Measurements from ENCODE around the gene PTPRN2.
"Not testable (repeated sequence)": the region's sequence is repeated elsewhere in the genome, so short reads cannot be mapped to it uniquely, and the experiment has no call there.

The PTPRN2 gene

GRCh38 chr7:158343936-158344455, 243.6 kb downstream of the PTPRN2 start:
- Histone ChIP-seq H3K14ac (ENCODE audit: low read length) (no peak overlapping the region), H3K36me3 (replicated peaks in 1 of 2; ENCODE audit: control insufficient read depth in 2 of 2, insufficient read depth in 2 of 2, low read length in 2 of 2) (no peaks in the 10 kb centered on the region), H2AFZ (ENCODE audit: low read length) (no peak overlapping the region), H3K79me1 (ENCODE audit: low read depth, low read length) (no peaks in the 10 kb centered on the region), H2BK5ac (ENCODE audit: low read length) (no peak overlapping the region), H3K9me3 (replicated peaks in 1 of 2; ENCODE audit: control insufficient read depth in 2 of 2, insufficient read depth in 1 of 2, low read depth in 1 of 2, low read length in 2 of 2) (peaks cover 3 to 4% of the 10 kb centered on the region in 2 donors), H3K23ac (ENCODE audit: low read depth, low read length, poor library complexity) (no peak overlapping the region), H2BK15ac (ENCODE audit: low read length) (no peak overlapping the region), H3K27ac (replicated peaks; ENCODE audit: low read length) (no peak overlapping the region), H3K27me3 (ENCODE audit: control insufficient read depth in 3 of 3, insufficient read depth in 3 of 3, low read depth in 1 of 3, low read length in 3 of 3) (no peaks in the 10 kb centered on the region), H2AK5ac (ENCODE audit: low read depth, low read length) (no peak overlapping the region), H2BK12ac (ENCODE audit: low read length) (no peak overlapping the region), H3K18ac (ENCODE audit: low read length) (no peak overlapping the region), H2BK120ac (ENCODE audit: low read depth, low read length) (no peak overlapping the region), H3K4me2 (ENCODE audit: insufficient read depth, low read length, poor library complexity, severe bottlenecking) (no peak overlapping the region), H4K91ac (ENCODE audit: low read depth, low read length, poor library complexity) (no peak overlapping the region), H3K4me3 (ENCODE audit: low read length in 2 of 2) (no peak overlapping the region), H3K4me1 (ENCODE audit: control insufficient read depth in 2 of 2, insufficient read depth in 1 of 2, low read depth in 1 of 2, low read length in 2 of 2) (no peaks in the 10 kb centered on the region), H4K8ac (ENCODE audit: low read depth, low read length) (no peak overlapping the region), H3K9ac (ENCODE audit: low read depth, low read length, poor library complexity) (no peak overlapping the region), H3K4ac (ENCODE audit: low read length) (no peak overlapping the region)
- DNase-seq (ENCODE audit: low spot score) = no peak
- WGBS, 2 donors (ENCODE audit: extremely low coverage in 2 of 2, insufficient read length in 2 of 2, insufficient replicate concordance in 1 of 2) = no CpG with 5 or more reads among the region's 10 CpGs

GRCh38 chr7:158343526-158343925, 244.1 kb downstream of the PTPRN2 start:
- Histone ChIP-seq H3K36me3 (replicated peaks in 1 of 2; ENCODE audit: control insufficient read depth in 2 of 2, insufficient read depth in 2 of 2, low read length in 2 of 2) (no peaks in the 10 kb centered on the region), H2AK5ac (ENCODE audit: low read depth, low read length) (no peak overlapping the region), H3K9me3 (replicated peaks in 1 of 2; ENCODE audit: control insufficient read depth in 2 of 2, insufficient read depth in 1 of 2, low read depth in 1 of 2, low read length in 2 of 2) (peaks cover 3 to 4% of the 10 kb centered on the region in 2 donors), H3K4me3 (ENCODE audit: low read length in 2 of 2) (no peak overlapping the region), H2BK120ac (ENCODE audit: low read depth, low read length) (no peak overlapping the region), H3K79me1 (ENCODE audit: low read depth, low read length) (no peaks in the 10 kb centered on the region), H3K27ac (replicated peaks; ENCODE audit: low read length) (no peak overlapping the region), H3K9ac (ENCODE audit: low read depth, low read length, poor library complexity) (no peak overlapping the region), H3K18ac (ENCODE audit: low read length) (no peak overlapping the region), H3K4me2 (ENCODE audit: insufficient read depth, low read length, poor library complexity, severe bottlenecking) (no peak overlapping the region), H4K8ac (ENCODE audit: low read depth, low read length) (no peak overlapping the region), H4K91ac (ENCODE audit: low read depth, low read length, poor library complexity) (no peak overlapping the region), H2BK5ac (ENCODE audit: low read length) (no peak overlapping the region), H3K23ac (ENCODE audit: low read depth, low read length, poor library complexity) (no peak overlapping the region), H2BK15ac (ENCODE audit: low read length) (no peak overlapping the region), H3K4ac (ENCODE audit: low read length) (no peak overlapping the region), H2BK12ac (ENCODE audit: low read length) (no peak overlapping the region), H3K14ac (ENCODE audit: low read length) (peak overlapping the region; percentile 31), H3K27me3 (ENCODE audit: control insufficient read depth in 3 of 3, insufficient read depth in 3 of 3, low read depth in 1 of 3, low read length in 3 of 3) (no peaks in the 10 kb centered on the region), H2AFZ (ENCODE audit: low read length) (no peak overlapping the region), H3K4me1 (ENCODE audit: control insufficient read depth in 2 of 2, insufficient read depth in 1 of 2, low read depth in 1 of 2, low read length in 2 of 2) (no peaks in the 10 kb centered on the region)
- DNase-seq (ENCODE audit: low spot score) = no peak
- no CpG with 5 or more reads among the region's 20 CpGs for WGBS, 2 donors (ENCODE audit: extremely low coverage in 2 of 2, insufficient read length in 2 of 2, insufficient replicate concordance in 1 of 2)

GRCh38 chr7:158341097-158341496, 246.5 kb downstream of the PTPRN2 start:
- not testable (repeated sequence) for H3K36me3 ChIP-seq (replicated peaks in 1 of 2; ENCODE audit: control insufficient read depth in 2 of 2, insufficient read depth in 2 of 2, low read length in 2 of 2); H3K27ac ChIP-seq (replicated peaks; ENCODE audit: low read length); H2AFZ ChIP-seq (ENCODE audit: low read length); H2BK5ac ChIP-seq (ENCODE audit: low read length); H3K4me2 ChIP-seq (ENCODE audit: insufficient read depth, low read length, poor library complexity, severe bottlenecking); H4K8ac ChIP-seq (ENCODE audit: low read depth, low read length); H2BK12ac ChIP-seq (ENCODE audit: low read length); H3K9ac ChIP-seq (ENCODE audit: low read depth, low read length, poor library complexity); H3K18ac ChIP-seq (ENCODE audit: low read length); H3K79me1 ChIP-seq (ENCODE audit: low read depth, low read length); H3K4ac ChIP-seq (ENCODE audit: low read length); H2BK15ac ChIP-seq (ENCODE audit: low read length); H2BK120ac ChIP-seq (ENCODE audit: low read depth, low read length); H3K27me3 ChIP-seq (ENCODE audit: control insufficient read depth in 3 of 3, insufficient read depth in 3 of 3, low read depth in 1 of 3, low read length in 3 of 3); H2AK5ac ChIP-seq (ENCODE audit: low read depth, low read length); H3K23ac ChIP-seq (ENCODE audit: low read depth, low read length, poor library complexity); H3K4me3 ChIP-seq (ENCODE audit: low read length in 2 of 2); H4K91ac ChIP-seq (ENCODE audit: low read depth, low read length, poor library complexity); H3K14ac ChIP-seq (ENCODE audit: low read length); H3K4me1 ChIP-seq (ENCODE audit: control insufficient read depth in 2 of 2, insufficient read depth in 1 of 2, low read depth in 1 of 2, low read length in 2 of 2); DNase-seq (ENCODE audit: low spot score)
- H3K9me3 ChIP-seq (replicated peaks in 1 of 2; ENCODE audit: control insufficient read depth in 2 of 2, insufficient read depth in 1 of 2, low read depth in 1 of 2, low read length in 2 of 2) = peaks cover 2 to 10% of the 10 kb centered on the region in 2 donors
- WGBS, 2 donors (ENCODE audit: extremely low coverage in 2 of 2, insufficient read length in 2 of 2, insufficient replicate concordance in 1 of 2) = no CpG with 5 or more reads among the region's 15 CpGs

- not testable (repeated sequence) for H2AFZ ChIP-seq (ENCODE audit: low read length); H3K27ac ChIP-seq (replicated peaks; ENCODE audit: low read length); H3K9ac ChIP-seq (ENCODE audit: low read depth, low read length, poor library complexity); H4K8ac ChIP-seq (ENCODE audit: low read depth, low read length); H2BK5ac ChIP-seq (ENCODE audit: low read length); H2AK5ac ChIP-seq (ENCODE audit: low read depth, low read length); H3K23ac ChIP-seq (ENCODE audit: low read depth, low read length, poor library complexity); H3K27me3 ChIP-seq (ENCODE audit: control insufficient read depth in 3 of 3, insufficient read depth in 3 of 3, low read depth in 1 of 3, low read length in 3 of 3); H3K18ac ChIP-seq (ENCODE audit: low read length); H2BK15ac ChIP-seq (ENCODE audit: low read length); H3K79me1 ChIP-seq (ENCODE audit: low read depth, low read length); H3K36me3 ChIP-seq (replicated peaks in 1 of 2; ENCODE audit: control insufficient read depth in 2 of 2, insufficient read depth in 2 of 2, low read length in 2 of 2); H2BK12ac ChIP-seq (ENCODE audit: low read length); DNase-seq (ENCODE audit: low spot score); H3K14ac ChIP-seq (ENCODE audit: low read length); H3K4me3 ChIP-seq (ENCODE audit: low read length in 2 of 2); H3K4ac ChIP-seq (ENCODE audit: low read length); H4K91ac ChIP-seq (ENCODE audit: low read depth, low read length, poor library complexity); H3K4me1 ChIP-seq (ENCODE audit: control insufficient read depth in 2 of 2, insufficient read depth in 1 of 2, low read depth in 1 of 2, low read length in 2 of 2); H2BK120ac ChIP-seq (ENCODE audit: low read depth, low read length); H3K4me2 ChIP-seq (ENCODE audit: insufficient read depth, low read length, poor library complexity, severe bottlenecking)
- WGBS, 2 donors (ENCODE audit: extremely low coverage in 2 of 2, insufficient read length in 2 of 2, insufficient replicate concordance in 1 of 2) = no CpG with 5 or more reads among the region's 9 CpGs
- peaks cover 0 to 10% of the 10 kb centered on the region in 2 donors for H3K9me3 ChIP-seq (replicated peaks in 1 of 2; ENCODE audit: control insufficient read depth in 2 of 2, insufficient read depth in 1 of 2, low read depth in 1 of 2, low read length in 2 of 2)
Measured at GRCh38 chr7:158336952-158337351, 250.7 kb downstream of the PTPRN2 start.
